Measurements from ENCODE around the gene ZMYND11.

DNA sequence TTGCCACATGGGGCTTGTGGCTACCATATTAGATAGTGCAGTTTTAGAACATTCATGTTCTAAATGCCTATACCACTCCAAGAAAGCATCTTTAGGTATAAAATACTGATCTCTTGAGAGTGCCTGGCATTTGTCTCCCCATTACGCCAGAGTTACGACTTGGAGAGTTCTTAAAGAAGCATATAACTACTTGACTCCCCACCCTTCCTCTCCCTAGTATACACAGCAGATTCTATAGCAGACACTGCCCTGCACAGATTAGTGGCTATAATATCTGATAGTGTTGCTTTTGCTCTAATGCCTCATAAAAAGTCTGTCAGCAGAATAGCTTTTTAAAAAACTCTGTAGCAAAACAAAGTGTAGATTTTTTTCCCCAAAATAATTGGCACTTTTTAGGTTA, 90.8 kb downstream of the ZMYND11 start:
- TF ChIP-seq, protein P1, sequence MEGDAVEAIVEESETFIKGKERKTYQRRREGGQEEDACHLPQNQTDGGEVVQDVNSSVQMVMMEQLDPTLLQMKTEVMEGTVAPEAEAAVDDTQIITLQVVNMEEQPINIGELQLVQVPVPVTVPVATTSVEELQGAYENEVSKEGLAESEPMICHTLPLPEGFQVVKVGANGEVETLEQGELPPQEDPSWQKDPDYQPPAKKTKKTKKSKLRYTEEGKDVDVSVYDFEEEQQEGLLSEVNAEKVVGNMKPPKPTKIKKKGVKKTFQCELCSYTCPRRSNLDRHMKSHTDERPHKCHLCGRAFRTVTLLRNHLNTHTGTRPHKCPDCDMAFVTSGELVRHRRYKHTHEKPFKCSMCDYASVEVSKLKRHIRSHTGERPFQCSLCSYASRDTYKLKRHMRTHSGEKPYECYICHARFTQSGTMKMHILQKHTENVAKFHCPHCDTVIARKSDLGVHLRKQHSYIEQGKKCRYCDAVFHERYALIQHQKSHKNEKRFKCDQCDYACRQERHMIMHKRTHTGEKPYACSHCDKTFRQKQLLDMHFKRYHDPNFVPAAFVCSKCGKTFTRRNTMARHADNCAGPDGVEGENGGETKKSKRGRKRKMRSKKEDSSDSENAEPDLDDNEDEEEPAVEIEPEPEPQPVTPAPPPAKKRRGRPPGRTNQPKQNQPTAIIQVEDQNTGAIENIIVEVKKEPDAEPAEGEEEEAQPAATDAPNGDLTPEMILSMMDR (IDR thresholded peaks at IDR 0.05; ENCODE audit: poor library complexity) = no peak
- TF ChIP-seq EZH2 (IDR thresholded peaks at IDR 0.05; ENCODE audit: borderline replicate concordance) (no peak), EZH2phosphoT487 (IDR thresholded peaks at IDR 0.05; ENCODE audit: low read depth, severe bottlenecking, unreplicated experiment) (no peak)

Data from hepatocyte (in vitro differentiated cells).